H9 (cell line): ENCODE results near the gene ITPR1. TPM values are rescaled to one million over a fixed set of nuclear protein-coding genes. Genes with fewer than 3 reads are reported as not detected.

Experiments used
- DNase-seq: peaks from one replicate; pipeline ENCODE4 v3.0.0-alpha.2; 2017
- H2AFZ ChIP-seq: one replicate; pipeline ENCODE4 v1.6.1; 2013; ENCODE audit warnings: mild to moderate bottlenecking, low read length, control low read depth, moderate library complexity
- H2AK5ac ChIP-seq: 2 replicates; pipeline ENCODE4 v1.6.1; 2013; ENCODE audit warnings: low read length, control low read depth, mixed read lengths; ENCODE audit not compliant: insufficient read length
- H2BK120ac ChIP-seq: one replicate; pipeline ENCODE4 v1.6.1; 2013; ENCODE audit warnings: low read depth, mild to moderate bottlenecking, low read length, control low read depth, inconsistent platforms; ENCODE audit not compliant: poor library complexity, severe bottlenecking
- H2BK12ac ChIP-seq: 2 replicates; pipeline ENCODE4 v1.6.1; 2013; ENCODE audit warnings: low read length, control low read depth, mixed read lengths, low read depth; ENCODE audit not compliant: insufficient read length
- H2BK15ac ChIP-seq: 2 replicates; pipeline ENCODE4 v1.6.1; 2013; ENCODE audit warnings: low read depth, low read length, control low read depth
- H2BK20ac ChIP-seq: one replicate; pipeline ENCODE4 v1.6.1; 2013; ENCODE audit warnings: low read depth, mild to moderate bottlenecking, low read length, control low read depth, inconsistent platforms; ENCODE audit not compliant: poor library complexity, severe bottlenecking
- H2BK5ac ChIP-seq: 2 replicates; pipeline ENCODE4 v1.6.1; 2013; ENCODE audit warnings: low read length, control low read depth, mixed read lengths; ENCODE audit not compliant: insufficient read length
- H3K14ac ChIP-seq: 2 replicates; pipeline ENCODE4 v1.6.1; 2013; ENCODE audit warnings: low read length, control low read depth; ENCODE audit not compliant: insufficient read depth
- H3K18ac ChIP-seq: 2 replicates; pipeline ENCODE4 v1.6.1; 2013; ENCODE audit warnings: low read depth, mild to moderate bottlenecking, mixed read lengths, low read length, control low read depth; ENCODE audit not compliant: insufficient read length
- H3K23ac ChIP-seq: 2 replicates; pipeline ENCODE4 v1.6.1; 2013; ENCODE audit warnings: low read length, control low read depth, mixed read lengths, low read depth; ENCODE audit not compliant: insufficient read length
- H3K23me2 ChIP-seq: 2 replicates; pipeline ENCODE4 v1.6.1; 2013; ENCODE audit warnings: low read depth, mild to moderate bottlenecking, mixed read lengths, low read length, control low read depth; ENCODE audit not compliant: insufficient read length, poor library complexity, severe bottlenecking
- H3K27ac ChIP-seq: 2 replicates; pipeline ENCODE4 v1.5.1; 2013; ENCODE audit warnings: low read length, control low read depth, mixed read lengths, low read depth; ENCODE audit not compliant: insufficient read length
- H3K27me3 ChIP-seq: 2 replicates; pipeline ENCODE4 v1.6.1; 2013; ENCODE audit warnings: low read length, control low read depth, inconsistent platforms; ENCODE audit not compliant: insufficient read depth
- H3K4ac ChIP-seq: 2 replicates; pipeline ENCODE4 v1.6.1; 2013; ENCODE audit warnings: low read depth, mild to moderate bottlenecking, control low read depth, inconsistent platforms, low read length, moderate library complexity
- H3K4me1 ChIP-seq: 2 replicates; pipeline ENCODE4 v1.6.1; 2013; ENCODE audit warnings: low read length, control low read depth, inconsistent platforms; ENCODE audit not compliant: insufficient read depth
- H3K4me2 ChIP-seq: 2 replicates; pipeline ENCODE4 v1.6.1; 2013; ENCODE audit warnings: low read length, control low read depth, mixed read lengths; ENCODE audit not compliant: insufficient read length, insufficient read depth
- H3K56ac ChIP-seq: 2 replicates; pipeline ENCODE4 v1.6.1; 2013; ENCODE audit warnings: low read depth, mild to moderate bottlenecking, mixed read lengths, low read length, control low read depth; ENCODE audit not compliant: insufficient read length
- H3K79me1 ChIP-seq: 2 replicates; pipeline ENCODE4 v1.6.1; 2013; ENCODE audit warnings: low read depth, mild to moderate bottlenecking, moderate library complexity, low read length, control low read depth, inconsistent platforms; ENCODE audit not compliant: insufficient read depth, poor library complexity, severe bottlenecking
- H3K79me2 ChIP-seq: 2 replicates; pipeline ENCODE4 v1.6.1; 2013; ENCODE audit warnings: low read length, control low read depth, inconsistent platforms; ENCODE audit not compliant: insufficient read depth
- H3K9ac ChIP-seq: 2 replicates; pipeline ENCODE4 v1.6.1; 2013; ENCODE audit warnings: low read length, control low read depth, mixed read lengths; ENCODE audit not compliant: insufficient read length; ENCODE audit errors: extremely low read depth
- H3K9me3 ChIP-seq: one replicate; pipeline ENCODE4 v1.6.1; 2013; ENCODE audit warnings: low read depth, low read length, inconsistent platforms; ENCODE audit not compliant: control insufficient read depth
- H3T11ph ChIP-seq: one replicate; pipeline ENCODE4 v1.6.1; 2013; ENCODE audit warnings: mild to moderate bottlenecking, low read length, control low read depth, inconsistent platforms
- H4K20me1 ChIP-seq: one replicate; pipeline ENCODE4 v1.6.1; 2013; ENCODE audit not compliant: control insufficient read depth, insufficient read length, insufficient read depth
- H4K5ac ChIP-seq: 2 replicates; pipeline ENCODE4 v1.6.1; 2013; ENCODE audit warnings: low read depth, mild to moderate bottlenecking, mixed read lengths, low read length, control low read depth; ENCODE audit not compliant: insufficient read length
- H4K8ac ChIP-seq: replicated peaks from 2 replicates; pipeline ENCODE4 v1.6.1; 2013; ENCODE audit warnings: low read length, control low read depth, mixed read lengths, low read depth; ENCODE audit not compliant: insufficient read length
- H4K91ac ChIP-seq: 2 replicates; pipeline ENCODE4 v1.6.1; 2013; ENCODE audit warnings: low read depth, mild to moderate bottlenecking, moderate library complexity, mixed read lengths, low read length, control low read depth; ENCODE audit not compliant: insufficient read length
- H3K27ac Mint-ChIP-seq, 3 experiments: 2 replicates in 2 of 3; 3 replicates in 1 of 3; pipeline ENCODE4 v1.8.0; 2020 to 2021; ENCODE audit warnings: mixed read lengths in 3 of 3, mild to moderate bottlenecking in 1 of 3, moderate library complexity in 1 of 3
- H3K27me3 Mint-ChIP-seq: 2 replicates; pipeline ENCODE4 v1.8.0; 2021; ENCODE audit warnings: low read depth, mild to moderate bottlenecking, moderate library complexity, mixed read lengths
- H3K36me3 Mint-ChIP-seq, 3 experiments: 2 replicates in 2 of 3; 3 replicates in 1 of 3; pipeline ENCODE4 v1.8.0; 2020 to 2021; ENCODE audit warnings: low read depth in 3 of 3, mixed read lengths in 3 of 3; ENCODE audit not compliant: insufficient read depth in 1 of 3
- H3K4me1 Mint-ChIP-seq, 2 experiments: 2 replicates each; pipeline ENCODE4 v1.8.0; 2020; ENCODE audit warnings: mixed read lengths in 2 of 2
- H3K4me3 Mint-ChIP-seq, 2 experiments: 2 replicates in 1 of 2; 3 replicates in 1 of 2; pipeline ENCODE4 v1.8.0; 2020 to 2021; ENCODE audit warnings: mild to moderate bottlenecking in 2 of 2, mixed read lengths in 2 of 2, moderate library complexity in 1 of 2
- H3K9me3 Mint-ChIP-seq, 2 experiments: 2 replicates in 1 of 2; 3 replicates in 1 of 2; pipeline ENCODE4 v1.8.0; 2020; ENCODE audit warnings: mild to moderate bottlenecking in 2 of 2, mixed read lengths in 2 of 2, moderate library complexity in 1 of 2
- CTCF ChIP-seq: fragments of 200-600 bp; sonication (generic); conservative IDR thresholded peaks from 3 replicates; pipeline ENCODE4 v1.8.0; 2021; ENCODE audit warnings: antibody characterized with exemption, mild to moderate bottlenecking
- WGBS: extraction: QIAGEN DNeasy Blood & Tissue Kit; methylation state at CpG from one replicate; pipeline ENCODE4 v1.1.7; 2013; ENCODE audit warnings: missing lambda C conversion rate, low lambda C conversion rate, mixed read lengths; ENCODE audit not compliant: insufficient read length; ENCODE audit errors: extremely low coverage; 5-methylcytosine and 5-hydroxymethylcytosine counted together
- total RNA-seq: library from RNA; stranded (reverse); gene quantifications from 2 replicates; pipeline ENCODE4 v1.2.1, GENCODE V29; 2021

ITPR1 gene
- total RNA-seq, 1 experiment from 2014 or later, result 4.2 TPM

- Mint-ChIP-seq H3K27ac (no peak overlapping the region), H3K27me3 (peaks cover 24% of the 10 kb centered on the region), H3K4me3 (no peak overlapping the region), H3K9me3 (peaks cover 6 to 11% of the 10 kb centered on the region in 2 experiments; a peak in 4 of 5 replicates), H3K4me1 (peaks cover 3 to 8% of the 10 kb centered on the region in 2 experiments; a peak in 2 of 4 replicates), H3K36me3 (peaks cover 0 to 6% (median 2%) of the 10 kb centered on the region in 3 experiments; a peak in 4 of 7 replicates)
- no CpG with 5 or more reads among the region's 2 CpGs for WGBS
- Histone ChIP-seq H2BK120ac (no peak overlapping the region), H3K4ac (no peak overlapping the region), H2BK15ac (no peak overlapping the region), H3K23me2 (peaks cover 8% of the 10 kb centered on the region), H4K20me1 (no peaks in the 10 kb centered on the region), H2BK12ac (no peak overlapping the region), H4K8ac (no peak overlapping the region), H3K27me3 (no peaks in the 10 kb centered on the region; the same call in 1 of the 2 replicates), H2AK5ac (no peak overlapping the region), H3K27ac (no peak overlapping the region), H3K23ac (no peak overlapping the region), H3K79me2 (no peaks in the 10 kb centered on the region), H3K18ac (no peak overlapping the region), H2BK5ac (no peak overlapping the region), H3K79me1 (no peaks in the 10 kb centered on the region), H3K4me2 (no peak overlapping the region), H4K5ac (no peak overlapping the region), H2BK20ac (no peak overlapping the region), H3T11ph (no peak overlapping the region), H3K9ac (no peak overlapping the region), H3K14ac (no peak overlapping the region), H3K9me3 (no peaks in the 10 kb centered on the region), H3K4me1 (no peaks in the 10 kb centered on the region; the same call in 1 of the 2 replicates), H4K91ac (no peak overlapping the region), H2AFZ (no peak overlapping the region), H3K56ac (no peak overlapping the region)
- TF ChIP-seq CTCF, result no peak
- DNase-seq, result no peak
Measured at GRCh38 chr3:4865714-4866113, 372.6 kb downstream of the ITPR1 start.
